ENCODE measurements around the gene NHLH1. TPM values are rescaled to one million over a fixed set of nuclear protein-coding genes. Genes with fewer than 3 reads are reported as not detected.

The NHLH1 gene
- total and polyA plus RNA-seq, 10 of the 15 experiments (the other 5 are each of a cell fraction or from before 2014, with no cell fraction given) = 0.22 to 0.98 (median 0.43) TPM; not detected in 1

GRCh38 chr1:160357286-160358002, 9.4 kb upstream of the NHLH1 start:
- CTCF ChIA-PET = interaction anchor here (0.8 to 1.6 kb wide), 5 partner anchors 9 to 164 kb away, joined by 3 to 6 read pairs (median 4); no protein-coding TSS in a partner anchor
- Histone ChIP-seq H3K4me2 (ENCODE audit: control insufficient read depth, insufficient read depth) (no peak overlapping the region), H3K4me1 (ENCODE audit: control insufficient read depth, insufficient read depth, low read length) (no peaks in the 10 kb centered on the region), H2AFZ (ENCODE audit: control insufficient read depth, low read depth, low read length) (no peak overlapping the region), H3K4me3 (no peak overlapping the region), H3K27me3 (replicated peaks in 1 of 2; ENCODE audit: control insufficient read depth in 2 of 2, insufficient read depth in 2 of 2, low read length in 1 of 2) (no peaks in the 10 kb centered on the region), H4K20me1 (ENCODE audit: control insufficient read depth, insufficient read depth) (no peaks in the 10 kb centered on the region), H3K9me3 (replicated peaks; ENCODE audit: control insufficient read depth, insufficient read depth, low read length) (no peaks in the 10 kb centered on the region), H3K27ac (ENCODE audit: control insufficient read depth, insufficient read depth) (no peak overlapping the region), H3K9ac (ENCODE audit: control insufficient read depth, insufficient read depth, low read length) (no peak overlapping the region), H3K79me2 (ENCODE audit: control insufficient read depth, insufficient read depth, low read length) (no peaks in the 10 kb centered on the region; the same call in 1 of the 2 replicates), H3K36me3 (ENCODE audit: control insufficient read depth in 2 of 2, insufficient read depth in 2 of 2, low read length in 1 of 2) (peaks cover 28 to 45% of the 10 kb centered on the region in 2 experiments)
- RAD21 ChIA-PET (ENCODE audit: unreplicated experiment) = no interaction called here
- ATAC-seq = no peak
- FAIRE-seq = no peak
- in situ Hi-C loops (cut with MboI) (no loop called here), intact Hi-C loops (cut with micrococcal nuclease; ENCODE audit: unreplicated experiment) (no loop called here)
- no TSS peak for BruUV-seq (replicated peaks)
- POLR2A ChIA-PET = interaction anchor here (0.6 to 1.4 kb wide), 3 partner anchors 11 to 20 kb away, joined by 3 to 4 read pairs (median 3); no protein-coding TSS in a partner anchor
- no peak for DNase-seq (ENCODE audit: low read depth, low spot score)
- TF ChIP-seq NRF1 (conservative IDR thresholded peaks at IDR 0.05; ENCODE audit: low read depth, low read length) (no peak), NR2C2 (IDR thresholded peaks at IDR 0.05; ENCODE audit: borderline replicate concordance, control insufficient read depth, insufficient read length, low read depth) (no peak), MLLT1 (IDR thresholded peaks at IDR 0.05) (no peak), IRF5 (IDR thresholded peaks at IDR 0.05; ENCODE audit: borderline replicate concordance) (no peak), CHD4 (IDR thresholded peaks at IDR 0.05) (no peak), ZNF24 (IDR thresholded peaks at IDR 0.05) (no peak), PAX5 (IDR thresholded peaks at IDR 0.05; ENCODE audit: borderline replicate concordance, low read depth, low read length) (no peak), E4F1 (IDR thresholded peaks at IDR 0.05; ENCODE audit: borderline replicate concordance, partially characterized antibody) (no peak), ZBED1 (IDR thresholded peaks at IDR 0.05; ENCODE audit: borderline replicate concordance) (no peak), KDM1A (IDR thresholded peaks at IDR 0.05; ENCODE audit: borderline replicate concordance) (no peak), E2F4 (IDR thresholded peaks at IDR 0.05; ENCODE audit: low read depth, low read length) (no peak)
- WGBS (ENCODE audit: insufficient coverage, insufficient replicate concordance, low lambda C conversion rate, missing lambda C conversion rate) = 93% methylated on average over 7 of the region's 7 CpGs
- SMC1A ChIA-PET (ENCODE audit: uncharacterized antibody, unreplicated experiment) = no interaction called here
